Ovary (tissue), 9 donors: ENCODE data around the gene UBE2E3. TPM values are rescaled to one million over a fixed set of nuclear protein-coding genes. Genes with fewer than 3 reads are reported as not detected.

Experiments used
- DNase-seq, 5 donors: peaks; one replicate each; pipeline ENCODE4 v3.0.0-alpha.2; 2019 to 2020
- H3K27ac ChIP-seq, 2 donors: fragments of 200-600 bp; one replicate each; pipeline versions ENCODE4 v1.5.1 to v1.8.0; 2019 to 2022
- H3K27me3 ChIP-seq: fragments of 200-600 bp; one replicate; pipeline ENCODE4 v1.8.0; 2022
- H3K36me3 ChIP-seq: fragments of 200-600 bp; sonication (generic); one replicate; pipeline ENCODE4 v1.5.1; 2019
- H3K4me1 ChIP-seq: one replicate; pipeline ENCODE4 v1.8.1; 2013; ENCODE audit warnings: mild to moderate bottlenecking, moderate library complexity; ENCODE audit not compliant: insufficient read depth
- H3K4me3 ChIP-seq: fragments of 200-600 bp; sonication (generic); one replicate; pipeline ENCODE4 v1.5.1; 2017
- H3K9me3 ChIP-seq, 2 donors: fragments of 200-600 bp in 1 of 2; sonication (generic) in 1 of 2; one replicate each; pipeline versions ENCODE4 v1.5.1 to v1.8.1; 2013 to 2019; ENCODE audit warnings: mild to moderate bottlenecking in 1 of 2, moderate library complexity in 1 of 2
- EP300 ChIP-seq: sonication (generic); formaldehyde crosslinking; IDR thresholded peaks from one replicate; pipeline ENCODE4 v1.6.1; 2017; ENCODE audit warnings: antibody characterized with exemption
- POLR2A ChIP-seq: fragments of 450-650 bp; IDR thresholded peaks from one replicate; pipeline ENCODE4 v1.6.1; 2017; ENCODE audit warnings: antibody characterized with exemption, mild to moderate bottlenecking, moderate library complexity
- WGBS, 3 donors: extraction: QIAGEN DNeasy Blood & Tissue Kit in 1 of 3; methylation state at CpG; one replicate each; pipeline versions ENCODE4 v1.1.5 to v1.1.7; 2013 to 2017; 5-methylcytosine and 5-hydroxymethylcytosine counted together
- intact Hi-C, 4 donors: fragments of 100-400 bp; cut with DNase I; formaldehyde crosslinking; loops; one replicate each; pipeline versions ENCODE4 v1.11.0 to v1.15.1; 2022 to 2023
- polyA plus RNA-seq, 2 donors: library from polyadenylated mRNA; stranded (reverse); fragments of 200-250 nt in 1 of 2; fragments of 350-450 nt in 1 of 2; fragmentation: Illumina TruSeq in 1 of 2; extraction: RNeasy Lipid Tissue Mini Kit (QIAGEN cat#74804) in 1 of 2; gene quantifications; one replicate each; pipeline ENCODE4 v1.2.3, GENCODE V29; 2013 to 2014
- total RNA-seq, 7 donors: library from RNA; depleted of rRNA in 2 of 7; stranded (reverse); fragments of >200 nt in 2 of 7; fragmentation: NEBNext Ultra II Directional in 3 of 7; extraction: Animal tissue kit (Norgen Biotek cat#: 25700) in 3 of 7; gene quantifications; one replicate each; pipeline versions ENCODE4 v1.1.0 to v1.2.4, GENCODE V29; 2016 to 2023
- TF ChIP-seq, protein P1 (sequence below), 3 donors: fragments of 450-650 bp in 2 of 3; fragments of 200-600 bp in 1 of 3; IDR thresholded peaks; one replicate each; pipeline versions ENCODE4 v1.5.1 to v1.8.0; 2016 to 2022; ENCODE audit warnings: antibody characterized with exemption in 3 of 3, mild to moderate bottlenecking in 1 of 3
- donor health status: DM: no; HTN: no; CAD: no; lungs with moderate emphysema.
- donor health status: DM: no; HTN: no; CAD: no.
- donor health status: Bipolar disorder and iron deficiency.
- donor health status: DM: yes; HTN: yes; CAD: no.
- donor health status: DM: no; HTN: no; CAD: no.
- donor health status: DM: yes; HTN: yes; CAD: no.

UBE2E3 gene
- total and polyA plus RNA-seq, 9 donors: 43.0 to 96.3 (median 49.8) TPM

DNA sequence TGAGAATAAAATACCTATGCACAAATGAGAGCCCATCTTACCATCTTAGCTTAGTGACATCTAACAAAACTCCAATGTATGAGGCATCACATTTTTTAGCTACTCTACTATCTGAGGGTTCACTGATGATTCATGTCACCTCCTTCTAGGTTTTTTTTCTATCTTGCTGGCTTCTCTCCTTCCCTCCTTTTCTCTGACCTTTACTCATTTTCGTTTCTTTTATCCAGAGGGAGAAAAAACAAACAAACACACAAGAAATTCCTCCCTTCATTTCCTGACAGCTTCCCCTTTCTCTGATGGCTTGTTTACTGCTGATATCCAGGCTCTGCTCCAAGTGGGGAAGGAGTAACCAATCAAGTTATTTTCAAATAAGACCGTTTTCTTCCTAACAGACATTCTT lies 115.1 kb downstream of the UBE2E3 start:
- WGBS, 3 donors: 6 to 13% (median 8%) methylated on average over 2 of the region's 2 CpGs
- intact Hi-C loops: no loop called here
- Histone ChIP-seq H3K9me3 (no peaks in the 10 kb centered on the region), H3K27ac (no peak overlapping the region), H3K36me3 (no peaks in the 10 kb centered on the region), H3K4me1 (no peaks in the 10 kb centered on the region), H3K4me3 (no peak overlapping the region), H3K27me3 (no peaks in the 10 kb centered on the region)
- TF ChIP-seq EP300 (no peak), POLR2A (no peak)
- TF ChIP-seq, protein P1, sequence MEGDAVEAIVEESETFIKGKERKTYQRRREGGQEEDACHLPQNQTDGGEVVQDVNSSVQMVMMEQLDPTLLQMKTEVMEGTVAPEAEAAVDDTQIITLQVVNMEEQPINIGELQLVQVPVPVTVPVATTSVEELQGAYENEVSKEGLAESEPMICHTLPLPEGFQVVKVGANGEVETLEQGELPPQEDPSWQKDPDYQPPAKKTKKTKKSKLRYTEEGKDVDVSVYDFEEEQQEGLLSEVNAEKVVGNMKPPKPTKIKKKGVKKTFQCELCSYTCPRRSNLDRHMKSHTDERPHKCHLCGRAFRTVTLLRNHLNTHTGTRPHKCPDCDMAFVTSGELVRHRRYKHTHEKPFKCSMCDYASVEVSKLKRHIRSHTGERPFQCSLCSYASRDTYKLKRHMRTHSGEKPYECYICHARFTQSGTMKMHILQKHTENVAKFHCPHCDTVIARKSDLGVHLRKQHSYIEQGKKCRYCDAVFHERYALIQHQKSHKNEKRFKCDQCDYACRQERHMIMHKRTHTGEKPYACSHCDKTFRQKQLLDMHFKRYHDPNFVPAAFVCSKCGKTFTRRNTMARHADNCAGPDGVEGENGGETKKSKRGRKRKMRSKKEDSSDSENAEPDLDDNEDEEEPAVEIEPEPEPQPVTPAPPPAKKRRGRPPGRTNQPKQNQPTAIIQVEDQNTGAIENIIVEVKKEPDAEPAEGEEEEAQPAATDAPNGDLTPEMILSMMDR (IDR thresholded peaks at IDR 0.05): no peak
- DNase-seq: no peak

GRCh38 chr2:181103659-181104058 lies 123.3 kb downstream of the UBE2E3 start:
- intact Hi-C loops: loop anchor here in 1 of 4 donors (10.0 kb wide), 1 partner anchor 351 kb away; the partner anchor contains the start of gene ITGA4
- TF ChIP-seq, protein P1 (IDR thresholded peaks at IDR 0.05): no peak
- TF ChIP-seq EP300: no peak
- no peak for TF ChIP-seq POLR2A
- Histone ChIP-seq H3K27ac (no peak overlapping the region), H3K4me3 (no peak overlapping the region), H3K4me1 (no peaks in the 10 kb centered on the region), H3K27me3 (no peaks in the 10 kb centered on the region), H3K9me3 (no peaks in the 10 kb centered on the region), H3K36me3 (no peaks in the 10 kb centered on the region)
- no peak for DNase-seq

- intact Hi-C loops: loop anchor here in 1 of 4 donors (10.0 kb wide), 1 partner anchor 350 kb away; the partner anchor contains the start of gene ITGA4
- WGBS, 3 donors: 45 to 52% (median 52%) methylated on average over 7 of the region's 7 CpGs
- H3K36me3 ChIP-seq: no peaks in the 10 kb centered on the region
- no peak for DNase-seq
- H3K4me3 ChIP-seq: no peak overlapping the region
- H3K4me1 ChIP-seq: no peaks in the 10 kb centered on the region
- no peak overlapping the region for H3K27ac ChIP-seq
- TF ChIP-seq EP300 (no peak), POLR2A (no peak)
- TF ChIP-seq, protein P1 (IDR thresholded peaks at IDR 0.05): peak in 1 of 3 donors; percentile 23
- H3K27me3 ChIP-seq: no peaks in the 10 kb centered on the region
- H3K9me3 ChIP-seq: no peaks in the 10 kb centered on the region
Observed at GRCh38 chr2:181104512-181105115, 124.2 kb downstream of the UBE2E3 start.

- WGBS, 3 donors: 77 to 87% (median 85%) methylated on average over 2 of the region's 2 CpGs
- intact Hi-C loops: loop anchor here in 1 of 4 donors (10.0 kb wide), 1 partner anchor 349 kb away; the partner anchor contains the start of gene ITGA4
- H3K27ac ChIP-seq: no peak overlapping the region
Observed at GRCh38 chr2:181105562-181105961, 125.2 kb downstream of the UBE2E3 start.

More at GRCh38 chr2:181105562-181105961, 125.2 kb downstream of the UBE2E3 start:
- Histone ChIP-seq H3K9me3 (no peaks in the 10 kb centered on the region), H3K36me3 (no peaks in the 10 kb centered on the region), H3K4me3 (no peak overlapping the region), H3K4me1 (no peaks in the 10 kb centered on the region), H3K27me3 (no peaks in the 10 kb centered on the region)
- TF ChIP-seq, protein P1 (IDR thresholded peaks at IDR 0.05): no peak
- TF ChIP-seq EP300: no peak
- TF ChIP-seq POLR2A: no peak
- no peak for DNase-seq
